ENCODE measurements around the gene ZGPAT. TPM values are rescaled to one million over a fixed set of nuclear protein-coding genes. Genes with fewer than 3 reads are reported as not detected.
A peak's percentile ranks its signal among the peaks of the same experiment; 100 is the strongest.

Gene ZGPAT
- total RNA-seq, 2 donors from 2014 or later = 32.6 to 41.1 TPM

- peaks cover 8% of the 10 kb centered on the region for H3K36me3 ChIP-seq
- H3K9me3 ChIP-seq = no peaks in the 10 kb centered on the region
Observed at GRCh38 chr20:63680427-63680826, 27.4 kb upstream of the ZGPAT start.

GRCh38 chr20:63680857-63681608, 26.8 kb upstream of the ZGPAT start:
- H3K4me1 ChIP-seq (ENCODE audit: control insufficient read depth in 1 of 2, low read depth in 2 of 2) = peaks cover 12 to 33% of the 10 kb centered on the region in 2 donors
- DNase-seq (ENCODE audit: low spot score) (no peak), ATAC-seq (ENCODE audit: insufficient number of reproducible peaks, low FRiP score, low read depth) (no peak)
- peak overlapping the region; percentile 77 to 87 for H3K27ac ChIP-seq
- H3K36me3 ChIP-seq = peaks cover 8% of the 10 kb centered on the region
- no peak for TF ChIP-seq CTCF (IDR thresholded peaks at IDR 0.05)
- no peaks in the 10 kb centered on the region for H3K9me3 ChIP-seq
- H3K27me3 ChIP-seq (replicated peaks; ENCODE audit: insufficient read depth) = no peaks in the 10 kb centered on the region
- H3K4me3 ChIP-seq = no peak overlapping the region

More at GRCh38 chr20:63680427-63680826, 27.4 kb upstream of the ZGPAT start:
- DNase-seq (ENCODE audit: low spot score) = no peak
- Histone ChIP-seq H3K27me3 (replicated peaks; ENCODE audit: insufficient read depth) (no peaks in the 10 kb centered on the region), H3K4me3 (no peak overlapping the region), H3K4me1 (ENCODE audit: control insufficient read depth in 1 of 2, low read depth in 2 of 2) (peaks cover 12 to 28% of the 10 kb centered on the region in 2 donors), H3K27ac (peak overlapping the region in 1 of 2 donors; percentile 87)
- no peak for ATAC-seq (ENCODE audit: insufficient number of reproducible peaks, low FRiP score, low read depth)
- TF ChIP-seq CTCF (IDR thresholded peaks at IDR 0.05) = no peak

GRCh38 chr20:63681609-63682142, 26.2 kb upstream of the ZGPAT start:
- ATAC-seq (ENCODE audit: insufficient number of reproducible peaks, low FRiP score, low read depth) (no peak), DNase-seq (ENCODE audit: low spot score) (no peak)
- TF ChIP-seq CTCF (IDR thresholded peaks at IDR 0.05) = no peak
- H3K4me3 ChIP-seq = peak overlapping the region; percentile 6
- H3K36me3 ChIP-seq = peaks cover 8% of the 10 kb centered on the region
- no peaks in the 10 kb centered on the region for H3K9me3 ChIP-seq
- H3K4me1 ChIP-seq (ENCODE audit: control insufficient read depth in 1 of 2, low read depth in 2 of 2) = peaks cover 12 to 40% of the 10 kb centered on the region in 2 donors
- no peaks in the 10 kb centered on the region for H3K27me3 ChIP-seq (replicated peaks; ENCODE audit: insufficient read depth)
- H3K27ac ChIP-seq = peak overlapping the region; percentile 77 to 87

- Histone ChIP-seq H3K36me3 (peaks cover 8% of the 10 kb centered on the region), H3K27me3 (replicated peaks; ENCODE audit: insufficient read depth) (no peaks in the 10 kb centered on the region)
- no peak for TF ChIP-seq CTCF (IDR thresholded peaks at IDR 0.05)
Observed at GRCh38 chr20:63682384-63683139, 25.3 kb upstream of the ZGPAT start.

More at GRCh38 chr20:63682384-63683139, 25.3 kb upstream of the ZGPAT start:
- Histone ChIP-seq H3K27ac (peak overlapping the region; percentile 77 to 87), H3K4me3 (peak overlapping the region; percentile 38), H3K4me1 (ENCODE audit: control insufficient read depth in 1 of 2, low read depth in 2 of 2) (peaks cover 16 to 45% of the 10 kb centered on the region in 2 donors), H3K9me3 (no peaks in the 10 kb centered on the region)
- DNase-seq (ENCODE audit: low spot score) = peak; percentile 59
- ATAC-seq (ENCODE audit: insufficient number of reproducible peaks, low FRiP score, low read depth) = peak; percentile 91
